GM23248 (cell line): ENCODE data around the gene CAMTA1. TPM values are rescaled to one million over a fixed set of nuclear protein-coding genes. Genes with fewer than 3 reads are reported as not detected.
A peak's percentile ranks its signal among the peaks of the same experiment; 100 is the strongest.

Experiments
- DNase-seq: peaks from one replicate; pipeline ENCODE4 v3.0.0-alpha.2; 2015
- H2AFZ ChIP-seq: fragments of 200-600 bp; sonication (generic); 2 replicates; pipeline ENCODE4 v1.6.1; 2016; ENCODE audit warnings: antibody characterized with exemption
- H3F3A ChIP-seq: fragments of 200-600 bp; sonication (generic); 2 replicates; pipeline ENCODE4 v1.6.1; 2016; ENCODE audit warnings: mild to moderate bottlenecking, antibody characterized with exemption, mixed run types; ENCODE audit not compliant: insufficient read depth
- H3K27ac ChIP-seq: fragments of 200-600 bp; sonication (generic); 2 replicates; pipeline ENCODE4 v1.5.1; 2016; ENCODE audit warnings: mild to moderate bottlenecking
- H3K27me3 ChIP-seq: fragments of 200-600 bp; sonication (generic); replicated peaks from 2 replicates; pipeline ENCODE4 v1.6.1; 2016; ENCODE audit warnings: mild to moderate bottlenecking; ENCODE audit not compliant: insufficient read depth
- H3K36me3 ChIP-seq: fragments of 200-600 bp; sonication (generic); 2 replicates; pipeline ENCODE4 v1.6.1; 2016; ENCODE audit warnings: low read depth, mild to moderate bottlenecking
- H3K4me1 ChIP-seq: fragments of 200-600 bp; sonication (generic); 2 replicates; pipeline ENCODE4 v1.6.1; 2016; ENCODE audit warnings: mild to moderate bottlenecking; ENCODE audit not compliant: insufficient read depth
- H3K4me2 ChIP-seq: fragments of 200-600 bp; sonication (generic); one replicate; pipeline ENCODE4 v1.6.1; 2016; ENCODE audit warnings: mild to moderate bottlenecking; ENCODE audit not compliant: unreplicated experiment
- H3K4me3 ChIP-seq: fragments of 200-600 bp; sonication (generic); 2 replicates; pipeline ENCODE4 v1.5.1; 2016; ENCODE audit warnings: mild to moderate bottlenecking
- H3K79me2 ChIP-seq: fragments of 200-600 bp; sonication (generic); 2 replicates; pipeline ENCODE4 v1.6.1; 2016; ENCODE audit warnings: mild to moderate bottlenecking; ENCODE audit not compliant: insufficient read depth
- H3K9ac ChIP-seq: fragments of 200-600 bp; sonication (generic); 2 replicates; pipeline ENCODE4 v1.6.1; 2016; ENCODE audit warnings: mild to moderate bottlenecking
- H3K9me2 ChIP-seq: fragments of 200-600 bp; sonication (generic); 2 replicates; pipeline ENCODE4 v1.6.1; 2016; ENCODE audit warnings: mixed run types, mild to moderate bottlenecking, moderate library complexity; ENCODE audit not compliant: insufficient read depth
- H3K9me3 ChIP-seq: fragments of 200-600 bp; sonication (generic); one replicate; pipeline ENCODE4 v1.6.1; 2017; ENCODE audit warnings: low read depth
- H4K20me1 ChIP-seq: fragments of 200-600 bp; sonication (generic); 2 replicates; pipeline ENCODE4 v1.6.0; 2016; ENCODE audit not compliant: insufficient read depth
- EZH2 ChIP-seq: fragments of 200-600 bp; sonication (generic); IDR thresholded peaks from 2 replicates; pipeline ENCODE4 v1.6.1; 2018; ENCODE audit warnings: antibody characterized with exemption, mild to moderate bottlenecking; ENCODE audit not compliant: insufficient read depth, poor library complexity, severe bottlenecking
- EZH2phosphoT487 ChIP-seq: fragments of 200-600 bp; sonication (generic); IDR thresholded peaks from 2 replicates; pipeline ENCODE4 v1.6.1; 2018; ENCODE audit warnings: antibody characterized with exemption, moderate library complexity, mild to moderate bottlenecking, low read depth; ENCODE audit not compliant: insufficient read depth
- WGBS, 2 experiments: methylation state at CpG; one replicate each; pipeline ENCODE4 v1.1.6; 2015 to 2017; ENCODE audit warnings: low lambda C conversion rate in 2 of 2, low coverage in 1 of 2; ENCODE audit errors: missing lambda C conversion rate in 2 of 2; 5-methylcytosine and 5-hydroxymethylcytosine counted together
- in situ Hi-C: fragments of 300-500 bp; cut with MboI; formaldehyde crosslinking; loops from 2 replicates; pipeline ENCODE4 v1.15.0; 2020
- polyA plus RNA-seq: library from polyadenylated mRNA; unstranded; fragments of >200 nt; fragmentation: Nextera tagmentation; extraction: Ambion mirVana; gene quantifications from 2 replicates; pipeline ENCODE4 v1.2.1, GENCODE V29; 2016
- total RNA-seq: library from RNA; depleted of rRNA; stranded (reverse); fragments of >200 nt; shearing (Covaris generic); gene quantifications from 2 replicates; pipeline ENCODE4 v1.2.3, GENCODE V29; 2014

The CAMTA1 gene
- total and polyA plus RNA-seq, 2 experiments from 2014 or later, result 50.1 to 165 TPM

- no peak for DNase-seq
- Histone ChIP-seq H3F3A (no peaks in the 10 kb centered on the region), H2AFZ (no peak overlapping the region), H3K9me3 (no peaks in the 10 kb centered on the region), H3K9me2 (no peaks in the 10 kb centered on the region), H3K27me3 (no peaks in the 10 kb centered on the region; the same call in 1 of the 2 replicates), H3K4me3 (no peak overlapping the region), H3K4me2 (no peak overlapping the region), H3K4me1 (no peaks in the 10 kb centered on the region), H3K27ac (no peak overlapping the region), H3K36me3 (no peaks in the 10 kb centered on the region), H4K20me1 (no peaks in the 10 kb centered on the region), H3K79me2 (no peaks in the 10 kb centered on the region), H3K9ac (no peak overlapping the region)
- in situ Hi-C loops, result no loop called here
- TF ChIP-seq EZH2 (no peak), EZH2phosphoT487 (no peak)
- 56% methylated on average over 6 of the region's 6 CpGs for WGBS, 2 experiments
Measured at GRCh38 chr1:7695497-7696117, 910.4 kb downstream of the CAMTA1 start.

GRCh38 chr1:7698641-7699040 lies 913.4 kb downstream of the CAMTA1 start:
- H3K36me3 ChIP-seq, result no peaks in the 10 kb centered on the region
- no peaks in the 10 kb centered on the region for H3K4me1 ChIP-seq
- no peak for DNase-seq
- H2AFZ ChIP-seq, result no peak overlapping the region
- H3F3A ChIP-seq, result no peaks in the 10 kb centered on the region
- no peak overlapping the region for H3K4me2 ChIP-seq
- no peak overlapping the region for H3K4me3 ChIP-seq
- H3K9ac ChIP-seq, result no peak overlapping the region
- no peaks in the 10 kb centered on the region for H4K20me1 ChIP-seq
- TF ChIP-seq EZH2phosphoT487 (no peak), EZH2 (no peak)
- 73 to 77% methylated on average over 7 of the region's 7 CpGs for WGBS, 2 experiments
- peaks cover 26% of the 10 kb centered on the region for H3K27me3 ChIP-seq
- H3K9me2 ChIP-seq, result no peaks in the 10 kb centered on the region
- in situ Hi-C loops, result no loop called here
- H3K9me3 ChIP-seq, result no peaks in the 10 kb centered on the region
- no peaks in the 10 kb centered on the region for H3K79me2 ChIP-seq
- no peak overlapping the region for H3K27ac ChIP-seq

- no peak for TF ChIP-seq EZH2phosphoT487
- TF ChIP-seq EZH2, result no peak
- 1 to 4% methylated on average over 5 of the region's 5 CpGs for WGBS, 2 experiments
- Histone ChIP-seq H4K20me1 (no peaks in the 10 kb centered on the region), H3K4me3 (no peak overlapping the region), H3K27me3 (peaks cover 52% of the 10 kb centered on the region), H3K4me1 (no peaks in the 10 kb centered on the region), H3K4me2 (no peak overlapping the region), H3K79me2 (no peaks in the 10 kb centered on the region), H3K36me3 (no peaks in the 10 kb centered on the region), H3K9me3 (no peaks in the 10 kb centered on the region), H3K27ac (no peak overlapping the region), H3F3A (no peaks in the 10 kb centered on the region), H2AFZ (no peak overlapping the region), H3K9me2 (no peaks in the 10 kb centered on the region), H3K9ac (no peak overlapping the region)
- peak; percentile 20 for DNase-seq
- in situ Hi-C loops, result no loop called here
Measured at GRCh38 chr1:7702365-7702764, 917.1 kb downstream of the CAMTA1 start.

- H3K9me3 ChIP-seq, result no peaks in the 10 kb centered on the region
- no peaks in the 10 kb centered on the region for H3K36me3 ChIP-seq
- H3K9ac ChIP-seq, result no peak overlapping the region
- H3K79me2 ChIP-seq, result no peaks in the 10 kb centered on the region
- no peak overlapping the region for H3K4me2 ChIP-seq
- H3F3A ChIP-seq, result no peaks in the 10 kb centered on the region
- no peak for DNase-seq
- no peak for TF ChIP-seq EZH2phosphoT487
- TF ChIP-seq EZH2, result peak; percentile 67
- peaks cover 62% of the 10 kb centered on the region for H3K27me3 ChIP-seq
- no peaks in the 10 kb centered on the region for H4K20me1 ChIP-seq
- H3K4me3 ChIP-seq, result no peak overlapping the region
- in situ Hi-C loops, result no loop called here
- H2AFZ ChIP-seq, result no peak overlapping the region
- WGBS, 2 experiments, result 12% methylated on average over 32 to 56 of the region's 60 CpGs
- H3K27ac ChIP-seq, result no peak overlapping the region
- H3K9me2 ChIP-seq, result no peaks in the 10 kb centered on the region
- H3K4me1 ChIP-seq, result no peaks in the 10 kb centered on the region
Measured at GRCh38 chr1:7703321-7704213, 918.3 kb downstream of the CAMTA1 start.
